ENCODE measurements around the gene WNT7B. TPM values are rescaled to one million over a fixed set of nuclear protein-coding genes. Genes with fewer than 3 reads are reported as not detected.

Gene WNT7B
- total RNA-seq, 1 donor from 2014 or later = not detected

DNA sequence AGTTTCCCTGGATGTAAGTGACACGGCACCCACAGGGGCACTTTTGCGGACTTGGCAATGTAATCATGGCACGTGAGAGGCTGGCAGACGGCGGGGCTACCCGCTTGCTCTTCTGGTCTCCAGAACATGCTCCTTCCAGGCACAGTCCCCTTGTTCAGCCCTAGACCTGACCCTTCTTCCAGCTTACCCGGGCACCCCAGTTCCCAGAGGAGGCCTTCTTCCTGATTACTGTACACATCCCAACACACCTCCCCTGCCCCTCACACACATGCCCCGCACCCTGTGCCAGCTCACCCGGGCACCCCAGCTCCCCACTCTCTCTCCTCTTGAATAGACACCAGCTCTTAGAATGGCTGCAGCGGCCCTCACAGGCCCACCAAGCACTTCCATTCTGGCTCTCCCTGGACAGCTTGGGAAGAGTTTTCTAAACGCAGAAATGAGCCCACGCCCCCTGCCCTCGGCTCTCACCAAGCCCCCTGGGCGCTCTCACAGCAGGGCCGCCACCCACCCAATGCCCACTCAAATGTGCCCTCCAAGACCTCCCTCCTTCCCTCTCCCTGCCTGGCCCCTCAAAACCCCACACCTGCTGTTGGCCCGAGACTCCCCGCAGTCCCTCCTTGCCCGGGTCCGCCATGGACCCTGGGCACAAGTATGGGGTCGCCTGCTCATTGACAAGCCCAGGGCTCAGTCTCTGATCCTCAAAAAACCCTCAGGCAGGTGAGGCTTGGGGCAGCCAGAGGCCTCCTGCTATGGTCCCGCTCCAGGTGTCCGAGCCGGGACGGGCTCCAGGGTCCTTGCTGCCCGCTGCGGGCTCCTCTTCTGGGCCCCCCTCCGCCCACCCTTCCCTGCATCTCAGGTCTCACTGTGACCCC lies 88.5 kb downstream of the WNT7B start:
- ATAC-seq (ENCODE audit: poor library complexity) (no peak), DNase-seq (peak; percentile 28)
- intact Hi-C loops (cut with DNase I) = no loop called here

DNA sequence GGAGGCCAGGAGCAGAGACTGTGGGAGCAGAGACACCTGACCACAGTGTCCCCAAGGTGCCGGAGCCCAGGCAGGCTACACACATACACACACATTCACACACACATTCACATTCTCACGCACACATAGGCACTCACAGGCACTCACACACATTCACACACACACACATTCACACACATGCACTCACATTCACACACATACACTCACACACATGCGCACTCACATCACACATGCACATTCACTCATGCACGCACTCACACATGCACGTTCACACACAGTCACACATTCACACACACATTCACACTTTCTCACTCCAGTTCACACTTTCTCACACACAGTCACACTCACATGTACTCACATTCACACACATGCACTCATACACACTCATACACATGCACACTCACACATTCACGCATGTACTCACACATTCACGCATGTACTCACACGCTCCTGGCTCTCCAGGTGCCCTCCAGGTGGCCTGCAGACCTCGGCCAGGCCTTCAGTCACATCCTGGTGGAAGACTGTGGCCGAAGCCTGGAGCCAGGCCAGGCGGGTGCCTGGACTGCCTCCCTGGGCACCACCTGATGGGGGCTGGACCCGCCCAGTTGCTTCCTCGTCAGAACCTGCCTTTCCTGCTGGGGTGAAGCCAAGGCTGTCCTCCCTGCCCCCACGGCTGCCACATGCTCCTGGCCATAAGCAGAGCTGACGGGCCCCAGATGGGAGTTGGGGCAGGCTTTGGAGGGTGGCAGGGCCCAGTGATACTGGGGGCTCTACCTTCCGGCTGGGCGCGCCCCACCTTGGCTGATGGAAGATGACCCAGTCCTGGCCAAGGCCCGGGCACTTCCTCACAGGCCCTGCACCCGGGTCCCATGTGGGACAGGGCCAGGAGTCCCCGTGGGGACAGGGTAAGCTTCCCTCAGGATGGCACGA lies 89.5 kb downstream of the WNT7B start:
- intact Hi-C loops (cut with DNase I) = no loop called here
- ATAC-seq (ENCODE audit: poor library complexity) (no peak), DNase-seq (peak; percentile 38)

DNA sequence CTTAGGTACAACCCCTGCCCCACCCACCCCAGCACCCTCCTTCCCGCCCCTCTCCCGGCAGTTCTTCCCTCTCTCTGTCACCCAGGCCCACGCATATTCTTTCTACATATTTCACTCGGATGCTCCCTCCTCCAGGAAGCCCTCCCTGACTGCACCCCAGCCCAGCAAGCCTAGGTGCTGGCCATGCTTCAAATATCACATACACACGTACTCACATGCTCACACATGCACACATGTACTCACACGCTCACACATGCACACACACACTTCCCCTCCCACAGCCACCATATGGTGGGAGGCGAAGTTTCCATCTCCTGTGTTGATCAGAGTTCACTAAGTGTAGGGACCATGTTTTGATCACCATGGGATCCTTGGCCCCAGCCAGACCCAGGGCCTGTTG lies 90.4 kb downstream of the WNT7B start:
- intact Hi-C loops (cut with DNase I) = no loop called here
- DNase-seq = peak; percentile 2

DNA sequence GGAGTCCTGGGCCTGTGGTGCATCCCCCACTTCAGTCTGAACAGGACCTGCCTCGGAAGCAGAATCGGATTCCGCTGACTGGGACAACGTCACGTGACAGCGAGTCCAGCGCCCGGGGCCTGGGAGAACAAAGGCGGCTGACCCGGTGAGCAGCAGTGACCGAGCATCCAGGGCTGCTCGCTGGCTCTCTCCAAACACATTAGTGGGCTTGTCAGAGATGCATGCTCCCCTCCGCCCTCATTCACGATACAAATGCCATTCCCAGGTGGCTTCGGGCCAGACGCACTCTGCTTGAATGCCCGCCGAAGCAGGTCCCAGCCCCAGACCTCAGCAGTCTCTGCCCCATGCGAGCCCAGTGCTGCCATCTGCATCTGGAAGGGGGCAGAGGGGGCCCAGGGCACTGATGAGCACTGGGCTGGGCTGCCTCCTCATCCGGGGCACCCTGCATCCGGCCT lies 91.0 kb downstream of the WNT7B start:
- intact Hi-C loops (cut with DNase I) = no loop called here
- no peak for ATAC-seq (ENCODE audit: poor library complexity)

More for the DNA sequence above, 90.4 kb downstream of the WNT7B start:
- ATAC-seq (ENCODE audit: poor library complexity) = no peak

DNA sequence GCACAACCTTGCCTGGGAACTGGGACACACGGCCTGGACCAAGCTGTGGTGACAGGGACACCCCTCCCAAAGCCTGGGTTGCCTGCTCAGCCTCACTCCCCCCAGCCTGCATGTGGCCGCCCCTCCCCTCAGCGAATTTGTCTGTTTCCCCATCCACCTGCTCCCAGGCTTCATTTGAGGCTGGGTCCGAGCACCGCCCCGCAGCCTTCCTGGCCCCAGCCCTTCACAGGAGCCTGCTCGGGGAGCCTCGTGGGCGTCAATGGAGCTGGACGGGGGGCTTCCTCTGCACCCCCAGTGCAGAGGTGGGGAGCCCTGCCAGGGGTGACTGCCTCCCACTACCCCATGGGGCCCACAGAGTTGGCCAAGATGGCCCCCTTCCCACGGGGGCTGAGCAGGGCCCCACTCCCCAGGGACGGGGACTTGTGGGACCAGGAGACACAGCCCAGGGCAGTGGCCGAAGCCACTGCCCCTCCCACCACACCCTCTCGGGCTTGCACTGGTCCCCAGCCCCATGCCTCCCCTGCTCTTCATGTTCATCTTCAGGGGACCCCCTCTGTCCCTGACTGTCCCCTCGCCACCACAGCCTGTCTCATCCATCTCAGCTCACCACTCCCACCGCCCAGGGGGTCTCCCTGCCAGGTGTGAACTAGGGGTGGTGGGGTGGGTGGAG lies 91.7 kb downstream of the WNT7B start:
- ATAC-seq (ENCODE audit: poor library complexity) = no peak
- no peak for DNase-seq

More for the DNA sequence above, 91.0 kb downstream of the WNT7B start:
- peak; percentile 35 for DNase-seq

DNA sequence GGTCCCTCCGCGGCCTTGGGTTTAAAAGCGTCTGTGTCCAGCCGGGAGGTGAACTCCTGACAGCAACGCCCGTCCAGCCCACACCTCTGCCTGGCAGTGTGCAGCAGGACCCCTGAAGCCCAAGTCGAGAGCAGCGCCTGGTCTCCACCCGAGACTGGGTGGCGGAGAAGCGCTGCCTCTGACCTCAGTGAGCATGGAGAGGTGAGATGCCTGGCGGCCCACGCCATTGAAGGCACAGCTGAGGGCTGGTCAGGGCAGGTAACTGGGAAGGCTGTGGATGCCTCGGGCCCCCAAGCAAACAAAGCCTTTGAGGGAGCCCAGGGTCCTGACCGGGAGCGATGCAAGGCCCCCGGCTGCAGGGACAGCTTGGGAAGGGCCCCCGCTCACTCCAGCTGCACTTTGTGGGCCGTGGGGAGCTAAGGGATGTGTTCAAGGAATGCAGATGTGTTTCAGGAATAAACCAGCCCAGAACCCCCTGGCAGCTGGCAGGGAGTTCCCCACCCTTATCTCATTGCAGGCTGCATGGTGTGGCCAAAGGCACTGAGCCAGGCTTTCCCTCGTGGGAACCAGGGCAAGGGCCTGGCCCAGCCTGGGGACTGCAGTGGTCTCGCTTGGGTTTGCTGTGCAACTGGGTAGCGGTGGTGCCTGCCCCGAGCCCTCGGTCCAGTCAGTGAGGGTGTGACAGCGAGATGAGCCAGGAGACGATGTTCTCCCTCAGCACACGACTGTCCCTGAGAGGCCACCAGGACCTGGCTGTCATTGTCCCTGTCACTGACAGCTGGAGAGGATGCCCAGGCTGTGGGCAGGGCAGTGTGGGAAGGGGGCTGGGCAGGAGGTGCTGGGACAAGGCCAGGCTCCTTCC lies 92.5 kb downstream of the WNT7B start:
- ATAC-seq (ENCODE audit: poor library complexity) (peak; percentile 80), DNase-seq (peak; percentile 58)
- intact Hi-C loops (cut with DNase I) = no loop called here

More for the DNA sequence above, 91.7 kb downstream of the WNT7B start:
- intact Hi-C loops (cut with DNase I) = no loop called here

DNA sequence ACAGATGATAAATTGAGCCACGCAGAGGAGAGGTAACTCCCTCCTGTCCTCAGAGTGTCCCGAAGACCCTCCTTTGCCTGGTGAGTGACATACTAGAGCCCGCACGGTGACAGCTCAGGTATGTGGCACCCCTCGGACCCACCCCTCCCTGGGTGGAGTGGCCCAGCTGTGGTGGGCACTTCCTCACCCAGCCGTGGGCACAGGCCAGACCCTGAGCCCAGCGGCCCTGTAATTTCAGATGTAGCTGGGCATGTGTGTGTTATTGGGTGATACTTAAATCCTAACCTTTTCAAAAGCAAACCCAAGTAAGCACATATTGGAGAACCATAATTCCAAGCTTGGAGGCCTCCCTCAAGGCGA lies 93.2 kb downstream of the WNT7B start:
- DNase-seq (peak; percentile 23), ATAC-seq (ENCODE audit: poor library complexity) (no peak)
- intact Hi-C loops (cut with DNase I) = no loop called here

DNA sequence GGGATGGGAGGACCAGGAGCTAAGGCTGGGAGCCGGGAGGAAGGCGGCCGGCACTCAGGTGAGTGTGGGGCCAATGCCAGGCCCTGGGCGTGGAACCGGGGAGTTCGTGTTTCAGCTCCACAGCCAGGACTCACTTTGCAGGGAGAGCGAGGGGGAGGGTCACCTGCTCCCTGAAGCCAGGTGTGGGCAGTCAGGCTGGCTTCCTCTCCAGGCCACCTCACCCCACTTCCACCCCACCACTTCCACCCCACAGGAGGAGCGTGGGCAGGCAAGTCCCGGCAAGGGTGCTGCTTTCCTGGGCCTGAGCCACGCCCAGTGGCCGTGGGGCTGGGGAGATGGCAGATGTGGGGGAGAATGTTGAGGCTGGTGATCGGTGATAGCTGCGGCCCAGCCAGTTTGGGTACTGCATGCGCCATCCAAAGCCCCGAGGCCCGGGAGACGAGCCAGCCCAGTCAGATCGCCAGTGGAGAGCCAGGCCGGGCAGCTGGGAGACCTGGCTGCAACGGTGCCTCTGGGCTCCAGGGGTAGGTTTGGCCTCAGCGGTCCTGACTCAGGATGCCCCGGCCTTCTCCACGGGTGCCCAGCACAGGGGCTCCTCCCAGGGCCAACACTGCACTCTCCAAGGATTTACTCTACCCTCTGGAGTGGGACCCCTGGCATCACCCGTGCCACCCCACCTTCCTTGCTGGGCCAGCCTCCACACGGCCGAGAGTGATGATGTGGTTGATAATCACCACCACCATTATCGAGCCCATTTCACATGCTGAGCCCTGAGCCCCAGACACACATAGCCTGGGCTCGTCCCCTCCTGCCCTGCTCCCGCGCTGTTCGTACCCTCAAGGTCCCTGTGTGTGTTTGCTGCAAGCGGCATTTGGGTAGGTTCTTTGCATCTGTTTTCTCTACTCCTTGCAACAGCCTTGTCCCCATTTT lies 93.8 kb downstream of the WNT7B start:
- ATAC-seq (ENCODE audit: poor library complexity) (peak; percentile 26), DNase-seq (peak; percentile 63)
- intact Hi-C loops (cut with DNase I) = no loop called here

DNA sequence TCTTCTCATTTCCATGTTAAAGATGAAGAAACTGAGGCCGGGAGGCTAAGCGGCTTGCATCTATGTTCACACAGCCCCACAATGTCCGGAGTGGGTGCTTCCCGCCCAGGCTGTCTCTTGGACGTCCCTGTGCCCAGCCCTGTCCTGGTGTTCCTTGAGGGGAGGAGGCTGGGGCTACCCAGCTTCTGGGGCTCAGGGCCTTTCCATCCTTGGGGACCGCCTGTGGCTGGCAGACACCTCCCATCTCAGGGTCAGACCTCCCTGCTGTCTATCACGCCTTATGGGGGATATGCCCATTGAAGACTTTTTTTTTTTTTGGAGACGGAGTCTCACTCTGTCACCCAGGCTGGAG lies 95.5 kb downstream of the WNT7B start:
- DNase-seq (no peak), ATAC-seq (ENCODE audit: poor library complexity) (no peak)
- intact Hi-C loops (cut with DNase I) = no loop called here

DNA sequence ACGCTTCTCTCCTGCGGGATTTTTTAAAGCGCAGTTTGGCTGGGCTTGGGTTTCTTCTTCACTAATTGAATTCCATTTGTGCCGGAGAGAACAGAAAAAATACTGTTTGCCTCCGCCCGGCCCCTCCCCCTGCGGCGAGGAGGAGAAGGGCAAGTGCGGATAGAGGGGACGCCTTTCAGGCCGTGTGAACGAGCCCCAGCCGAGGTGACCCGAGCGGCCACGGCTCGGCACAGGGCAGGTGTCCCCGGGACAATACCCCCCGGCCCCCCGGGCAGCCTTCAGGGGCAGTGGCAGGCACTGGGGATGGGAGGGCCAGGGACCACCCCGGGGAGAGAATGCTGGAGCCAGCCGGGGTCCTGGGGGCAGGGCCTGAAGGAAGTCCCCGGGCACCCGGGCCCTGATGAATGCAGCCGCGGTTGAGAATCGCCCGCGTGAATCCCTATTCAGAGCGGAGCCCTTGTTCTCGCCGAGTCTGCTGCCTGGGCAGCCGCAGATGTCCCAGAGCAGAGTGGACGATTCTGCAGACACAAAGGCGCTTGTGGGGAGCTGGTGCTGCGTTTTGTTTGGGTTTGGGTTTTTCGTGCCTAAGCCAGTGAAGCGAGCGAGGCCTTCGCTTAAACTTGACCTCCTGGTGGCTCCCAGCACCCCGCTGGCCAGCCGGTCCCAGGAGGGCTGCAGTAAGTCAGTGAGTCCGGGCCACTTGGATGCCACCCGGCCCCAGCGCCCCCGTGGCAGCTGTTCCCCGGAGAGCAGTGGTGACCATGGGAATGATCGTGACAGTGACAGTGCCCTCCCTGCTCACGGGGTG lies 96.0 kb downstream of the WNT7B start:
- intact Hi-C loops (cut with DNase I) = no loop called here
- DNase-seq (no peak), ATAC-seq (ENCODE audit: poor library complexity) (no peak)

DNA sequence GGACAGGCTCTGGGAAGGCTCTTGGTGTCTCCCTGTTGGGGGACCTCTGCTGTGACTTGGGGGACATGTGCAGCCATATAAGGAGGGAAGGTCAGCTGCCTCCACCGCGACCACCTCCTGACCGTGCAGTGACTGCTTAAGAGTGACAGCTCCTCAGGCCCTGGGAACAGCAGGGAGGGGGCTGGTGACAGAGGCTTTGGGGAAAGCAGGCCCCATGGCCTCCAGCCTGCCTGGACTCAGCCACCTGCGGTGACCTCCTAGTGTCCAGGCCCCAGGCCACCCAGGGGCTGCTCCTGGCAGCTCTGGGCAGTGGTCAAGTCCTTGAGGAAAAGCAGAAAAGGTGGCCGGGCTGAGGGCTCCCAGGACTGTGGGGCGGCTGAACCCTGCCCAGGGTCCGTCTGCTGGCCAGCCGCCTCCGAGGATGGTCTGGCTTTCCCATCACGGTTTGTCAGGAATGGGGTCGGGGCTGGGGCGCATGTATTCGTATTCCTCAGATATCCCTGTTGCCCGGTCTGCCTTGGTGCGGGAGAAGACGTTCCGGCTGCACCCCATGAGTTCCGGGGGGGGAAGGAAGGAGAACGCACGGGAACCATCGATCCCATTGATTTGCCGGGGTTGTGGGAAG lies 96.8 kb downstream of the WNT7B start:
- DNase-seq (no peak), ATAC-seq (ENCODE audit: poor library complexity) (no peak)
- intact Hi-C loops (cut with DNase I) = no loop called here

DNA sequence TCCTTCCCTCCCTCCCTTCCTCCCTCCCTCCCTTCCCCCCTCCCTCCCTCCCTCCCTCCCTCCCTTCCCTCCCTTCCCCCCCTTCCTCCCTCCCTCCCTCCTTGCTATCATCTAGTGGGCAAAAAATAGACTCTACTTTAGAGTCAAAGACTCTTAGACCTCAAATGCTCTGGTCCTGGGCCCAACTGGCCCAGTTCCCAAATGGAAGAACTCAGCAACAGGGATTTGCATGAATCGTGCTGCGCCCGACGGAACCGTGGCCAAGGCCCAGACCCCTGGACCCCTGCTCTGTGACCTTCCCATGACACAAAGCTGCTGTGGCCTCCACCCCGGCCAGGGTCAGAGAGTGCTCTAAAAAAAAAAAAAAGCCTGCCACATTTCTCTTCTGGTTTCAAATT lies 97.4 kb downstream of the WNT7B start:
- peak; percentile 72 for DNase-seq
- intact Hi-C loops (cut with DNase I) = no loop called here
- peak; percentile 60 for ATAC-seq (ENCODE audit: poor library complexity)

DNA sequence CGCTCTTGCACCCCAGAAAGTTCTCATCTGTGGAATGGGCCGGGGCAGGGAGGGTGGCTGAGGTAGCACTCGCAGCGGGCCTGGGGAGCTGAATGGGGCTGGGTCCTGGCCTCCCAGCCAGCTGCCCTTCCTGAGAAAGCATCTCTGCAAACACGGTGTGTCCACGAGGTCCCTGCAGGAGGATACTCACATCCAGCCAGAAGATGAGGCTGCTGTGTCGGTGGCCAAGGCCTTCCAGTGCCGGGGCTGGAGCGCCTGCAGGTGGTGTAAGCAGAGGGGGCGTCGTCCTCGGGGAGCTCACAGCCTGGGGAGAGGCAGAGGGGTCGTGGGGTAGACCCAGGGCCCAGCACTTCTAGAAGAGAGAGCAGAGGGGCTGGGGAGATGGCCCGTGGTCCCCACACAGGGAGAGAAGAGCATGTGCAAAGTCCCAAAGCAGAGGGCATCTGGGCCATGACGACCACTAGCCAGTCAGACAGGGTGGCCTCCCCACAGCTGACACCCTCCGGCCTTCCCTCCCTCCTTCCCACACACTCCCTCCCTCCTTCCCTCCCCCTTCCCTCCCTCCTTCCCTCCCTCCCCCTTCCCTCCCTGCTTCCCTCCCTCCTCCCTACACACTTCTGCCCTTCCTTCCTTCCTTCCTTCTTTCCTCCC lies 97.9 kb downstream of the WNT7B start:
- DNase-seq = no peak
- intact Hi-C loops (cut with DNase I) = no loop called here
- peak; percentile 17 for ATAC-seq (ENCODE audit: poor library complexity)

DNA sequence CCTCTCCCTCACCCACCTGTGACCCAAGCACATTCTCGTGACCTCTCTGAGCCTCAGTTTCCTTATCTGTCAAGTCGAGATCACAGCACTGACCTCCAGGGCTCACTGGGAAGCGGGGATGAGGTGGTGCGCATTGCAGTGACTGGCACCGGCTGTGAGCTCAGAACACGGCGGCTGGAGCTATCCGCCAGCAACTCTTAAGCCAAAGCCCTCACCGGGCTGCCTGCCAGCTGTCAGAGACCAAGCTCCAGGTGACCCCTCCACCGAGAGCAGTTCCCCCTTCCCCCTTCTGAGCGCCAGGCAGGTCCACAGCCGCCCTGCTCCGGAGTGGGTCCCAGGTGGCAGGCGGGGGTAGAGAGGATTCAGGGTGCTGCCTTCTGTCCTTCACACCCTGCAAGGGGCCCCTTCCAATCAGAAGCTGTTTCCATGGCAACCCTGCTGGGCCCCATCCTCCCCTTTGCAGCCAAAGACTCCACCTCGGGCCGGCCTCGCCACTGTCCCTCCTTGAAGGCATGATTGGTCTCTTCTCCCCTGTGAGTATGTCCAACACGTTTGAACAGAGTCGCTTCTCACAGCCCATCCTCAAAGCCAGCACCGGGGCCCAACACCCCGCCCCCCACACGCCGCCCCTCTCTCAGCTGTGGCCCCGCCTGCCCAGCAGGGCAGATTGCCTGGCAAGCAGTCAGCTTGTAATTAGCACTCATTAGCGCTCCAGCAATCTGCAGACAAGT lies 98.7 kb downstream of the WNT7B start:
- peak; percentile 73 for DNase-seq
- ATAC-seq (ENCODE audit: poor library complexity) = peak; percentile 66
- intact Hi-C loops (cut with DNase I) = no loop called here

DNA sequence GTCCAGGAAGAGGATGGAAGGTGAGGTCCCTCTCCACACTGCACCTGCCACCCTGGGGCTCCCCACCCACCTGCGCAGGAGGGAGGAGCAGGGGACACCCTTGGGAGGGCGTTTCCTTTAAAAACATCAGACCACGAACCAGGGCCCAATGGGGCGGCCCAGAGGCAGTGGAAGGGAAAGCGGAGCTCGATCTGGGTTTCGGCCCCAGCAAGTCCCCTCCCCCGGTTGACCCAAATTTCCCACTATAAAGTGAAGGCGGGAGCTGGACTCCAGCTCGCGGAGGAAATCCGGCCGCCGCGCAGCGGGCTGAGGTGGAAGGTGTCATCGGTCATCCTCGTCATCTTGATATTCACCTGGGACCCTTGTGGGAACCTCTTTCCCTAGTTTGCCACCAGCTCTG lies 99.3 kb downstream of the WNT7B start:
- ATAC-seq (ENCODE audit: poor library complexity) (no peak), DNase-seq (no peak)
- intact Hi-C loops (cut with DNase I) = no loop called here

Data from Right ventricle myocardium superior (tissue), 1 donor.